ENCODE data around the gene SMARCB1. TPM values are rescaled to one million over a fixed set of nuclear protein-coding genes. Genes with fewer than 3 reads are reported as not detected.

Gene SMARCB1
- total RNA-seq, 1 experiment from 2014 or later, result 136 TPM

DNA sequence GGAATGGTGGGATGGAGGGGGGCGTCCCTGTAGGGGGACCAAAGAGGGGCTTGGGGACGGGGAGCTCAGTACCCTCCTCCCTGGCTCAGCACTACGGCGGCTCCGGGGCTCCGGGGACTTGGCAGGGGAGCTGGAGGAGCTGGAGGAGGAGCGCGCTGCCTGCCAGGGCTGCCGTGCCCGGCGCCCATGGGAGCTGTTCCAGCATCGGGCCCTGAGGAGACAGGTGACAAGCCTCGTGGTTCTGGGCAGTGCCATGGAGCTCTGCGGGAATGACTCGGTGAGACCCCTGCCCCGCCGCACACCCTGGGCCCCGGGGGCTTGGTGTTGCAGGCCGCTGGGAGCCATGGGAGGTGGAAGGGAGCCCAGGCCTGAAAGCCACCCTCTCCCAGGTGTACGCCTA lies 95.6 kb downstream of the SMARCB1 start:
- H3K56ac ChIP-seq (ENCODE audit: insufficient read length, low read depth, low read length), result no peak overlapping the region
- no peak overlapping the region for H2AK5ac ChIP-seq (ENCODE audit: insufficient read length, low read length)
- H3K27ac ChIP-seq (ENCODE audit: insufficient read length, low read depth, low read length), result no peak overlapping the region
- H3K27me3 Mint-ChIP-seq (ENCODE audit: low read depth), result no peaks in the 10 kb centered on the region
- H3K36me3 Mint-ChIP-seq (ENCODE audit: insufficient read depth in 1 of 3, low read depth in 3 of 3), result peaks cover 4 to 10% (median 7%) of the 10 kb centered on the region in 3 experiments; a peak in 4 of 7 replicates
- no peak overlapping the region for H2AFZ ChIP-seq (ENCODE audit: low read length)
- no peaks in the 10 kb centered on the region for H3K4me1 ChIP-seq (ENCODE audit: insufficient read depth, low read length)
- no peaks in the 10 kb centered on the region for H3K27me3 ChIP-seq (ENCODE audit: insufficient read depth, low read length)
- H3K4me2 ChIP-seq (ENCODE audit: insufficient read depth, insufficient read length, low read length), result no peak overlapping the region
- H2BK120ac ChIP-seq (ENCODE audit: low read depth, low read length, poor library complexity, severe bottlenecking), result no peak overlapping the region
- H3K9ac ChIP-seq (ENCODE audit: extremely low read depth, insufficient read length, low read length), result no peak overlapping the region
- no peak for DNase-seq
- no peak overlapping the region for H3T11ph ChIP-seq (ENCODE audit: low read length)
- no peak overlapping the region for H3K18ac ChIP-seq (ENCODE audit: insufficient read length, low read depth, low read length)
- peaks cover 0 to 4% of the 10 kb centered on the region in 2 experiments; a peak in 1 of 4 replicates for H3K4me1 Mint-ChIP-seq
- no peak overlapping the region for H4K5ac ChIP-seq (ENCODE audit: insufficient read length, low read depth, low read length)
- no peak overlapping the region for H4K8ac ChIP-seq (replicated peaks; ENCODE audit: insufficient read length, low read depth, low read length)
- no peak overlapping the region for H3K4me3 Mint-ChIP-seq
- no peak overlapping the region for H2BK15ac ChIP-seq (ENCODE audit: low read depth, low read length)
- no peak overlapping the region for H2BK12ac ChIP-seq (ENCODE audit: insufficient read length, low read depth, low read length)
- no CpG with 5 or more reads among the region's 20 CpGs for WGBS (ENCODE audit: extremely low coverage, insufficient read length, low lambda C conversion rate)
- H3K9me3 Mint-ChIP-seq, result no peaks in the 10 kb centered on the region
- H3K79me2 ChIP-seq (ENCODE audit: insufficient read depth, low read length), result no peaks in the 10 kb centered on the region
- no peak overlapping the region for H3K14ac ChIP-seq (ENCODE audit: insufficient read depth, low read length)
- H3K79me1 ChIP-seq (ENCODE audit: insufficient read depth, low read depth, low read length, poor library complexity, severe bottlenecking), result no peaks in the 10 kb centered on the region
- H4K20me1 ChIP-seq (ENCODE audit: control insufficient read depth, insufficient read depth, insufficient read length), result no peaks in the 10 kb centered on the region
- no peak overlapping the region for H3K4ac ChIP-seq (ENCODE audit: low read depth, low read length)
- H3K27ac Mint-ChIP-seq, result no peak overlapping the region
- H2BK5ac ChIP-seq (ENCODE audit: insufficient read length, low read length), result no peak overlapping the region
- H3K9me3 ChIP-seq (ENCODE audit: control insufficient read depth, low read depth, low read length), result no peaks in the 10 kb centered on the region
- no peak overlapping the region for H2BK20ac ChIP-seq (ENCODE audit: low read depth, low read length, poor library complexity, severe bottlenecking)
- no peak overlapping the region for H3K23ac ChIP-seq (ENCODE audit: insufficient read length, low read depth, low read length)
- TF ChIP-seq, protein P1, sequence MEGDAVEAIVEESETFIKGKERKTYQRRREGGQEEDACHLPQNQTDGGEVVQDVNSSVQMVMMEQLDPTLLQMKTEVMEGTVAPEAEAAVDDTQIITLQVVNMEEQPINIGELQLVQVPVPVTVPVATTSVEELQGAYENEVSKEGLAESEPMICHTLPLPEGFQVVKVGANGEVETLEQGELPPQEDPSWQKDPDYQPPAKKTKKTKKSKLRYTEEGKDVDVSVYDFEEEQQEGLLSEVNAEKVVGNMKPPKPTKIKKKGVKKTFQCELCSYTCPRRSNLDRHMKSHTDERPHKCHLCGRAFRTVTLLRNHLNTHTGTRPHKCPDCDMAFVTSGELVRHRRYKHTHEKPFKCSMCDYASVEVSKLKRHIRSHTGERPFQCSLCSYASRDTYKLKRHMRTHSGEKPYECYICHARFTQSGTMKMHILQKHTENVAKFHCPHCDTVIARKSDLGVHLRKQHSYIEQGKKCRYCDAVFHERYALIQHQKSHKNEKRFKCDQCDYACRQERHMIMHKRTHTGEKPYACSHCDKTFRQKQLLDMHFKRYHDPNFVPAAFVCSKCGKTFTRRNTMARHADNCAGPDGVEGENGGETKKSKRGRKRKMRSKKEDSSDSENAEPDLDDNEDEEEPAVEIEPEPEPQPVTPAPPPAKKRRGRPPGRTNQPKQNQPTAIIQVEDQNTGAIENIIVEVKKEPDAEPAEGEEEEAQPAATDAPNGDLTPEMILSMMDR (conservative IDR thresholded peaks at IDR 0.05), result no peak
- H3K23me2 ChIP-seq (ENCODE audit: insufficient read length, low read depth, low read length, poor library complexity, severe bottlenecking), result no peaks in the 10 kb centered on the region
- H4K91ac ChIP-seq (ENCODE audit: insufficient read length, low read depth, low read length), result no peak overlapping the region
